Measurements from ENCODE around the gene SARDH.

SARDH gene

DNA sequence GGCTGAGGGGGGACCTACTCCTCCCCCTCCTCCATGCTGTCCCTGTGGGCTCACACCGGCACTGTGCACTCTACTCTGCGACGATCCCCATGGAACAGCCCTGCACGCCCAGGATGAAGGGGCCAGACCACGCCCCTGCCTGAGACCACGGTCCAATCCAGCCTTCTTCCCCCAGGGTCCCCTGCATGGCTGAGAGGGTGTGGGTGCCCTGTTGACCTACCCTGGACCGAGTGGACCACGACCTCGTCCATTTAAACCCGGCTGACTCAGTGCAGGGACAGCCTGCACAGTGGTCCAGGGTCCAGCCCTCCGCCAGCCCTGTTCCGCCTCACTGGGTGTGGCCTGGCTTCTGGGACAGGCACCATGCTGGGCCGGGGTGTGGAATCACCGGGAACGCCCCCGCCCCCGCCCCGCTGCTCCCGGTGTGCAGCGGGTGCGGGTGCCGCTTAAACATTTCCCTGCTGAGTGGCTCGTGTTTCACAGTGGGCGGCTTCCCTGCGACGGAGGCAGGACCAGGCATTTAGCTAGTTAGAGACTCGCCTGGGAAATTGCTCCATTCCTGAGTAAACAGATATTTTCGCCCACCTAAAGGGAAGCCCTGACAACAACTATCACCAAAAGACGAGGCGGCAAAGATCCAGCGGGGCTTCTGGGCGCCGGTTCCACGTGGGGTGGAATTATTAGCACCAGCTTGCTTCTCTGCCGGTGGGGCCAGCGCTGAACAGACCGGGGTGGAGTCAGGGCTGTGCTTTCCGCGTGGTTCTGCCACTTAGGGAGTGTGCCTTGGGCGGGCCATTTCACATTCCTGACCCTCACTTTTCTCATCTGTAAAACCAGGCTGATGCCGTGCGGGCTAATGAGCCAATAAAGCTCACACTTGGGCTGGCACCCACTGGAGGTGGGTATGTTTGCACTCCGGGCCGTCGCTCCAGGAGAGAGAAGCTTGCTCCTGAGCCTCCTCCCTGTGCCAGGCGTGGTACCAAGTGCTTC, 79.4 kb downstream of the SARDH start (continued):
- TF ChIP-seq, protein P1, sequence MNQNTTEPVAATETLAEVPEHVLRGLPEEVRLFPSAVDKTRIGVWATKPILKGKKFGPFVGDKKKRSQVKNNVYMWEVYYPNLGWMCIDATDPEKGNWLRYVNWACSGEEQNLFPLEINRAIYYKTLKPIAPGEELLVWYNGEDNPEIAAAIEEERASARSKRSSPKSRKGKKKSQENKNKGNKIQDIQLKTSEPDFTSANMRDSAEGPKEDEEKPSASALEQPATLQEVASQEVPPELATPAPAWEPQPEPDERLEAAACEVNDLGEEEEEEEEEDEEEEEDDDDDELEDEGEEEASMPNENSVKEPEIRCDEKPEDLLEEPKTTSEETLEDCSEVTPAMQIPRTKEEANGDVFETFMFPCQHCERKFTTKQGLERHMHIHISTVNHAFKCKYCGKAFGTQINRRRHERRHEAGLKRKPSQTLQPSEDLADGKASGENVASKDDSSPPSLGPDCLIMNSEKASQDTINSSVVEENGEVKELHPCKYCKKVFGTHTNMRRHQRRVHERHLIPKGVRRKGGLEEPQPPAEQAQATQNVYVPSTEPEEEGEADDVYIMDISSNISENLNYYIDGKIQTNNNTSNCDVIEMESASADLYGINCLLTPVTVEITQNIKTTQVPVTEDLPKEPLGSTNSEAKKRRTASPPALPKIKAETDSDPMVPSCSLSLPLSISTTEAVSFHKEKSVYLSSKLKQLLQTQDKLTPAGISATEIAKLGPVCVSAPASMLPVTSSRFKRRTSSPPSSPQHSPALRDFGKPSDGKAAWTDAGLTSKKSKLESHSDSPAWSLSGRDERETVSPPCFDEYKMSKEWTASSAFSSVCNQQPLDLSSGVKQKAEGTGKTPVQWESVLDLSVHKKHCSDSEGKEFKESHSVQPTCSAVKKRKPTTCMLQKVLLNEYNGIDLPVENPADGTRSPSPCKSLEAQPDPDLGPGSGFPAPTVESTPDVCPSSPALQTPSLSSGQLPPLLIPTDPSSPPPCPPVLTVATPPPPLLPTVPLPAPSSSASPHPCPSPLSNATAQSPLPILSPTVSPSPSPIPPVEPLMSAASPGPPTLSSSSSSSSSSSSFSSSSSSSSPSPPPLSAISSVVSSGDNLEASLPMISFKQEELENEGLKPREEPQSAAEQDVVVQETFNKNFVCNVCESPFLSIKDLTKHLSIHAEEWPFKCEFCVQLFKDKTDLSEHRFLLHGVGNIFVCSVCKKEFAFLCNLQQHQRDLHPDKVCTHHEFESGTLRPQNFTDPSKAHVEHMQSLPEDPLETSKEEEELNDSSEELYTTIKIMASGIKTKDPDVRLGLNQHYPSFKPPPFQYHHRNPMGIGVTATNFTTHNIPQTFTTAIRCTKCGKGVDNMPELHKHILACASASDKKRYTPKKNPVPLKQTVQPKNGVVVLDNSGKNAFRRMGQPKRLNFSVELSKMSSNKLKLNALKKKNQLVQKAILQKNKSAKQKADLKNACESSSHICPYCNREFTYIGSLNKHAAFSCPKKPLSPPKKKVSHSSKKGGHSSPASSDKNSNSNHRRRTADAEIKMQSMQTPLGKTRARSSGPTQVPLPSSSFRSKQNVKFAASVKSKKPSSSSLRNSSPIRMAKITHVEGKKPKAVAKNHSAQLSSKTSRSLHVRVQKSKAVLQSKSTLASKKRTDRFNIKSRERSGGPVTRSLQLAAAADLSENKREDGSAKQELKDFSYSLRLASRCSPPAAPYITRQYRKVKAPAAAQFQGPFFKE (tag by site-specific recombination; IDR thresholded peaks at IDR 0.05; ENCODE audit: borderline replicate concordance) = no peak
- TF ChIP-seq ZNF404 (tag by site-specific recombination; IDR thresholded peaks at IDR 0.05) (no peak), ZNF146 (tag by site-specific recombination; IDR thresholded peaks at IDR 0.05) (no peak), ZNF677 (tag by site-specific recombination; IDR thresholded peaks at IDR 0.05) (no peak), ZNF704 (tag by site-specific recombination; IDR thresholded peaks at IDR 0.05) (no peak), GLI4 (tag by site-specific recombination; IDR thresholded peaks at IDR 0.05) (no peak), HOXA7 (CRISPR knock-in tag; IDR thresholded peaks at IDR 0.05; ENCODE audit: borderline replicate concordance) (no peak), ZNF791 (tag by site-specific recombination; IDR thresholded peaks at IDR 0.05) (no peak), ZNF621 (tag by site-specific recombination; IDR thresholded peaks at IDR 0.05) (no peak), GFI1B (tag by site-specific recombination; IDR thresholded peaks at IDR 0.05) (no peak)

- H3K9me3 ChIP-seq (ENCODE audit: control insufficient read depth, insufficient read depth, low read depth, low read length) = no peaks in the 10 kb centered on the region
- ChIA-PET CTCF (interaction anchor here (0.6 to 0.9 kb wide), 2 partner anchors 23 to 123 kb away, joined by 3 read pairs; no protein-coding TSS in a partner anchor), POLR2A (no interaction called here)
- TF ChIP-seq ZNF169 (tag by site-specific recombination; IDR thresholded peaks at IDR 0.05) (peak; percentile 96), PRDM1 (tag by site-specific recombination; IDR thresholded peaks at IDR 0.05) (peak; percentile 63), ZNF596 (tag by site-specific recombination; IDR thresholded peaks at IDR 0.05) (peak; percentile 88), ZNF398 (tag by site-specific recombination; IDR thresholded peaks at IDR 0.05) (peak; percentile 82), ZNF146 (tag by site-specific recombination; IDR thresholded peaks at IDR 0.05) (no peak)
- TF ChIP-seq, protein P2, sequence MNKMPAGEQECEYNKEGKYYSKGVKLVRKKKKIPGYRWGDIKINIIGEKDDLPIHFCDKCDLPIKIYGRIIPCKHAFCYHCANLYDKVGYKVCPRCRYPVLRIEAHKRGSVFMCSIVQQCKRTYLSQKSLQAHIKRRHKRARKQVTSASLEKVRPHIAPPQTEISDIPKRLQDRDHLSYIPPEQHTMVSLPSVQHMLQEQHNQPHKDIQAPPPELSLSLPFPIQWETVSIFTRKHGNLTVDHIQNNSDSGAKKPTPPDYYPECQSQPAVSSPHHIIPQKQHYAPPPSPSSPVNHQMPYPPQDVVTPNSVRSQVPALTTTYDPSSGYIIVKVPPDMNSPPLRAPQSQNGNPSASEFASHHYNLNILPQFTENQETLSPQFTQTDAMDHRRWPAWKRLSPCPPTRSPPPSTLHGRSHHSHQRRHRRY (tag by site-specific recombination; IDR thresholded peaks at IDR 0.05) = no peak
- H3K4me1 ChIP-seq (ENCODE audit: control insufficient read depth, insufficient read depth, low read length) = peaks cover 3% of the 10 kb centered on the region
- no peak overlapping the region for H3K4me3 ChIP-seq (ENCODE audit: low read depth, low read length)
- no peak overlapping the region for H3K27ac ChIP-seq (ENCODE audit: extremely low read depth, low read depth, low read length)
- H3K36me3 ChIP-seq (ENCODE audit: control insufficient read depth in 2 of 2, insufficient read depth in 1 of 2, low read length in 2 of 2) = no peaks in the 10 kb centered on the region
Observed at GRCh38 chr9:133657120-133657661, 81.0 kb downstream of the SARDH start.

Measured in HEK293 (cell line).